HepG2 (cell line): ENCODE data around the gene ZFP36L2. TPM values are rescaled to one million over a fixed set of nuclear protein-coding genes. Genes with fewer than 3 reads are reported as not detected.

Experiments
- ARHGAP35 ChIP-seq: sonication (generic); formaldehyde crosslinking; IDR thresholded peaks from 2 replicates; pipeline ENCODE4 v1.9.0; 2022; ENCODE audit warnings: mild to moderate bottlenecking, inconsistent platforms, moderate library complexity, missing genetic modification reagents, borderline replicate concordance
- BCL6 ChIP-seq: IDR thresholded peaks from 2 replicates; pipeline ENCODE4 v1.6.1; 2016; ENCODE audit warnings: missing genetic modification reagents, missing compliant biosample characterization
- CSRNP2 ChIP-seq: sonication (generic); formaldehyde crosslinking; conservative IDR thresholded peaks from 2 replicates; pipeline ENCODE4 v1.8.0; 2022; ENCODE audit warnings: low read depth, missing genetic modification reagents
- DPF2 ChIP-seq: sonication (generic); formaldehyde crosslinking; IDR thresholded peaks from 2 replicates; pipeline ENCODE4 v1.4.0; 2020; ENCODE audit warnings: mild to moderate bottlenecking, low read depth, missing genetic modification reagents, borderline replicate concordance
- FOXP4 ChIP-seq: sonication (generic); formaldehyde crosslinking; IDR thresholded peaks from 2 replicates; pipeline ENCODE4 v1.4.0; 2020; ENCODE audit warnings: missing genetic modification reagents
- NR2C2 ChIP-seq: sonication (generic); formaldehyde crosslinking; IDR thresholded peaks from 2 replicates; pipeline ENCODE4 v1.4.0; 2020; ENCODE audit warnings: missing genetic modification reagents, mild to moderate bottlenecking, moderate library complexity, borderline replicate concordance
- TOE1 ChIP-seq: sonication (generic); formaldehyde crosslinking; IDR thresholded peaks from 2 replicates; pipeline ENCODE4 v1.4.0; 2020; ENCODE audit warnings: mild to moderate bottlenecking, missing genetic modification reagents
- ZBTB21 ChIP-seq: sonication (generic); formaldehyde crosslinking; IDR thresholded peaks from 2 replicates; pipeline ENCODE4 v1.4.0; 2020; ENCODE audit warnings: missing genetic modification reagents
- ZBTB34 ChIP-seq: sonication (generic); formaldehyde crosslinking; IDR thresholded peaks from 2 replicates; pipeline ENCODE4 v1.8.0; 2022; ENCODE audit warnings: mild to moderate bottlenecking, missing genetic modification reagents
- ZBTB49 ChIP-seq: sonication (generic); formaldehyde crosslinking; IDR thresholded peaks from 2 replicates; pipeline ENCODE4 v1.4.0; 2020; ENCODE audit warnings: missing genetic modification reagents, borderline replicate concordance
- ZNF460 ChIP-seq: sonication (generic); formaldehyde crosslinking; IDR thresholded peaks from 2 replicates; pipeline ENCODE4 v1.5.1; 2020; ENCODE audit warnings: missing genetic modification reagents, mild to moderate bottlenecking, borderline replicate concordance
- ZNF577 ChIP-seq: sonication (generic); formaldehyde crosslinking; IDR thresholded peaks from 2 replicates; pipeline ENCODE4 v1.4.0; 2020; ENCODE audit warnings: mild to moderate bottlenecking, low read depth, missing genetic modification reagents, borderline replicate concordance
- ZNF646 ChIP-seq: sonication (generic); formaldehyde crosslinking; IDR thresholded peaks from 2 replicates; pipeline ENCODE4 v1.9.0; 2021; ENCODE audit warnings: mild to moderate bottlenecking, missing genetic modification reagents
- ZNF75D ChIP-seq: sonication (generic); formaldehyde crosslinking; IDR thresholded peaks from 2 replicates; pipeline ENCODE4 v1.8.1; 2023; ENCODE audit warnings: missing genetic modification reagents, mild to moderate bottlenecking, borderline replicate concordance
- ZNF891 ChIP-seq: sonication (generic); formaldehyde crosslinking; IDR thresholded peaks from 2 replicates; pipeline ENCODE4 v1.5.0; 2020; ENCODE audit warnings: mild to moderate bottlenecking, missing genetic modification reagents
- polyA plus RNA-seq, 8 experiments: library from polyadenylated mRNA; depleted of rRNA in 3 of 8; stranded (reverse) in 7 of 8; unstranded in 1 of 8; fragments of >200 nt; fragmentation: Illumina TruSeq in 4 of 8; extraction: Trizol in 4 of 8; gene quantifications; 2 replicates each; pipeline versions ENCODE4 v1.2.1 to v1.2.3, GENCODE V29; 2011 to 2016; ENCODE audit warnings: low read depth in 4 of 8, missing spikeins in 1 of 8, mixed read lengths in 1 of 8; ENCODE audit not compliant: insufficient read depth in 1 of 8
- total RNA-seq, 5 experiments: library from RNA; depleted of rRNA; stranded (reverse); fragments of >200 nt; fragmentation: Illumina TruSeq; extraction: Trizol; gene quantifications; 2 replicates each; pipeline ENCODE4 v1.2.3, GENCODE V29; 2016; ENCODE audit warnings: low read depth in 1 of 5

Gene ZFP36L2
- total and polyA plus RNA-seq, 2 of the 13 experiments (the other 11 are each of a cell fraction or from before 2014, with no cell fraction given): 11.2 to 21.8 TPM

- TF ChIP-seq ZNF646 (CRISPR knock-in tag) (no peak), ZNF75D (no peak), ZBTB49 (CRISPR knock-in tag) (no peak), FOXP4 (CRISPR knock-in tag) (0 out of 2 replicates have a peak, but pooled peaks have one; percentile 3), CSRNP2 (no peak), DPF2 (CRISPR knock-in tag) (no peak), ZBTB34 (CRISPR knock-in tag) (no peak), NR2C2 (CRISPR knock-in tag) (no peak), ZBTB21 (CRISPR knock-in tag) (no peak), BCL6 (CRISPR knock-in tag) (peak; percentile 33; the same call in 1 of the 2 replicates), ZNF891 (CRISPR knock-in tag) (no peak), ZNF577 (CRISPR knock-in tag) (no peak), ARHGAP35 (CRISPR knock-in tag) (no peak), ZNF460 (CRISPR knock-in tag) (no peak), TOE1 (CRISPR knock-in tag) (no peak)
These were observed 2.3 kb downstream of the ZFP36L2 start (continued) for GRCh38 chr2:43224131-43224570.
